ENCODE data around the gene PDK4.

PDK4 gene

GRCh38 chr7:95630702-95631458 is 34.6 kb upstream of the PDK4 start:
- no peaks in the 10 kb centered on the region for H3K9me3 ChIP-seq

GRCh38 chr7:95628831-95629439 is 32.6 kb upstream of the PDK4 start:
- Histone ChIP-seq H3K4me3 (ENCODE audit: low read depth, low read length) (no peak overlapping the region), H3K36me3 (no peaks in the 10 kb centered on the region), H3K27me3 (peaks cover 8% of the 10 kb centered on the region), H3K9me3 (no peaks in the 10 kb centered on the region), H3K4me1 (no peaks in the 10 kb centered on the region)
- DNase-seq, result no peak
- TF ChIP-seq CTCF (IDR thresholded peaks at IDR 0.05; ENCODE audit: low read depth, low read length), result no peak

More at GRCh38 chr7:95630702-95631458, 34.6 kb upstream of the PDK4 start:
- DNase-seq, result no peak
- Histone ChIP-seq H3K27me3 (peaks cover 2% of the 10 kb centered on the region; the same call in 1 of the 2 replicates), H3K4me3 (ENCODE audit: low read depth, low read length) (no peak overlapping the region), H3K4me1 (no peaks in the 10 kb centered on the region), H3K36me3 (no peaks in the 10 kb centered on the region)
- no peak for TF ChIP-seq CTCF (IDR thresholded peaks at IDR 0.05; ENCODE audit: low read depth, low read length)

- DNase-seq, result no peak
- no peaks in the 10 kb centered on the region for H3K4me1 ChIP-seq
- H3K27me3 ChIP-seq, result peaks cover 5% of the 10 kb centered on the region
- no peak for TF ChIP-seq CTCF (IDR thresholded peaks at IDR 0.05; ENCODE audit: low read depth, low read length)
- H3K9me3 ChIP-seq, result no peaks in the 10 kb centered on the region
- no peaks in the 10 kb centered on the region for H3K36me3 ChIP-seq
- H3K4me3 ChIP-seq (ENCODE audit: low read depth, low read length), result no peak overlapping the region
These were observed 27.5 kb upstream of the PDK4 start for GRCh38 chr7:95623788-95624187.

- Histone ChIP-seq H3K4me1 (no peaks in the 10 kb centered on the region), H3K4me3 (ENCODE audit: low read depth, low read length) (no peak overlapping the region), H3K36me3 (no peaks in the 10 kb centered on the region), H3K9me3 (no peaks in the 10 kb centered on the region), H3K27me3 (peaks cover 8% of the 10 kb centered on the region)
- no peak for DNase-seq
- TF ChIP-seq CTCF (IDR thresholded peaks at IDR 0.05; ENCODE audit: low read depth, low read length), result no peak
These were observed 26.5 kb upstream of the PDK4 start for GRCh38 chr7:95622859-95623258.

- Histone ChIP-seq H3K4me1 (no peaks in the 10 kb centered on the region), H3K9me3 (no peaks in the 10 kb centered on the region), H3K4me3 (ENCODE audit: low read depth, low read length) (no peak overlapping the region), H3K27me3 (peaks cover 9% of the 10 kb centered on the region), H3K36me3 (no peaks in the 10 kb centered on the region)
- no peak for TF ChIP-seq CTCF (IDR thresholded peaks at IDR 0.05; ENCODE audit: low read depth, low read length)
- no peak for DNase-seq
These were observed 25.8 kb upstream of the PDK4 start for GRCh38 chr7:95622001-95622549.

- no peak for TF ChIP-seq CTCF (IDR thresholded peaks at IDR 0.05; ENCODE audit: low read depth, low read length)
- Histone ChIP-seq H3K4me1 (no peaks in the 10 kb centered on the region), H3K9me3 (no peaks in the 10 kb centered on the region), H3K27me3 (peaks cover 13% of the 10 kb centered on the region), H3K36me3 (no peaks in the 10 kb centered on the region), H3K4me3 (ENCODE audit: low read depth, low read length) (no peak overlapping the region)
- DNase-seq, result no peak
These were observed 25.1 kb upstream of the PDK4 start for GRCh38 chr7:95621404-95621803.
